IPS DF 19.7 (cell line): Measurements from ENCODE around the gene CRACDL.
"Not testable (repeated sequence)": the region's sequence is repeated elsewhere in the genome, so short reads cannot be mapped to it uniquely, and the experiment has no call there.

Experiments
- DNase-seq: peaks from one replicate; pipeline ENCODE4 v3.0.0-alpha.2; 2013; ENCODE audit warnings: low read depth, low spot score

Gene CRACDL

GRCh38 chr2:98907385-98907784 lies 28.6 kb downstream of the CRACDL start:
- DNase-seq, result no peak

GRCh38 chr2:98903767-98904485 lies 32.1 kb downstream of the CRACDL start:
- peak; percentile 7 for DNase-seq

GRCh38 chr2:98903064-98903355 lies 33.0 kb downstream of the CRACDL start:
- DNase-seq, result no peak

- no peak for DNase-seq
Observed at GRCh38 chr2:98902209-98903063, 33.6 kb downstream of the CRACDL start.

GRCh38 chr2:98901702-98902101 lies 34.3 kb downstream of the CRACDL start:
- DNase-seq, result no peak

- DNase-seq, result no peak
Observed at GRCh38 chr2:98901291-98901690, 34.7 kb downstream of the CRACDL start.

- DNase-seq, result no peak
Observed at GRCh38 chr2:98900721-98901120, 35.3 kb downstream of the CRACDL start.

- DNase-seq, result not testable (repeated sequence)
Observed at GRCh38 chr2:98899703-98900078, 36.3 kb downstream of the CRACDL start.

- no peak for DNase-seq
Observed at GRCh38 chr2:98899041-98899702, 36.9 kb downstream of the CRACDL start.

- no peak for DNase-seq
Observed at GRCh38 chr2:98898423-98898841, 37.6 kb downstream of the CRACDL start.

- DNase-seq, result no peak
Observed at GRCh38 chr2:98897746-98898145, 38.3 kb downstream of the CRACDL start.

GRCh38 chr2:98896944-98897343 lies 39.1 kb downstream of the CRACDL start:
- DNase-seq, result no peak

GRCh38 chr2:98896416-98896815 lies 39.6 kb downstream of the CRACDL start:
- no peak for DNase-seq

GRCh38 chr2:98895901-98896300 lies 40.1 kb downstream of the CRACDL start:
- DNase-seq, result no peak

- no peak for DNase-seq
Observed at GRCh38 chr2:98895221-98895620, 40.8 kb downstream of the CRACDL start.

- no peak for DNase-seq
Observed at GRCh38 chr2:98894331-98895000, 41.6 kb downstream of the CRACDL start.

GRCh38 chr2:98893911-98894321 lies 42.1 kb downstream of the CRACDL start:
- no peak for DNase-seq

- DNase-seq, result no peak
Observed at GRCh38 chr2:98892871-98893270, 43.2 kb downstream of the CRACDL start.

GRCh38 chr2:98891591-98891990 lies 44.4 kb downstream of the CRACDL start:
- DNase-seq, result no peak

GRCh38 chr2:98886066-98886554 lies 49.9 kb downstream of the CRACDL start:
- DNase-seq, result no peak

GRCh38 chr2:98884658-98885057 lies 51.4 kb downstream of the CRACDL start:
- no peak for DNase-seq

GRCh38 chr2:98883780-98884211 lies 52.2 kb downstream of the CRACDL start:
- DNase-seq, result no peak
